Posterior vena cava (tissue), 2 donors: ENCODE data around the gene GAS6. TPM values are rescaled to one million over a fixed set of nuclear protein-coding genes. Genes with fewer than 3 reads are reported as not detected.

ENCODE experiments used
- DNase-seq: peaks from one replicate; pipeline ENCODE4 v3.0.0-alpha.2; 2020; ENCODE audit warnings: low spot score
- intact Hi-C, 2 donors: fragments of 100-400 bp; cut with DNase I; formaldehyde crosslinking; loops; one replicate each; pipeline versions ENCODE4 v1.14.1 to v1.14.2; 2022 to 2023
- total RNA-seq, 2 donors: library from RNA; stranded (reverse); fragmentation: NEBNext Ultra II Directional; extraction: Animal tissue kit (Norgen Biotek cat#: 25700); gene quantifications; one replicate each; pipeline ENCODE4 v1.2.1, GENCODE V29; 2021
- donor health status: DM: yes; HTN: yes; CAD: no.
- donor health status: DM: yes; HTN: yes; CAD: no.

Gene GAS6
- total RNA-seq, 2 donors from 2014 or later: 201 to 215 TPM

DNA sequence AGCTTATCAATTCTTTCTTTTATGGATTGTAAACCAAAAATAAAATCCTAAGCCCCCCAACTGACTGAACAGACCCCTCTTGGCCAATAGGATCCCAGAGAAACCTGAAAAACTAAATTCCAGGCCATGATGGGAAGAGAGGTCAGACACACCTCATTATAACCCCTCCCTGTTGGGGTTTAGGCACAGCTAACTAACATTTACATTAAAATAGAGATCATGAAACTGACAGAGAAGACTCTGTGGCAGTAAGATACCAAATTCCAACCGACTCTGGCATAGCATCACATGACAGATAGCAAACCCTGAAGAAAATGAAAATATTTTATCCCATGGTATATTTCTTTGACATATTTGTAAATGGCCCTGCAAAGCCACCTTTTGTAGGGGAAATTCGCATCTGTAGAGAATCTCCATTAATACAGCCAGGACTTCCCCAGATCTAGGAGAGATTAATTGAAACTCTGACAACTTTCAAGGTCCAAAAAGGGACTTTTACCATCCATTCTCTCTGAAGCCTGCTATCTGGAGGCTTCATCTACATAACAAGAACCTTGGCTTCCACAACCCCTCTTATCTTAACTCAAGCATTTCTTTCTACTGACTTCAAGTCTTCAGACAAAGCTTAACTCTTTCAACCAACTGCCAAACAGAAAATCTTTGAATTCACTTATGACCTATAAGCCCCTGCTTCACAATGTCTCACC is 27.1 kb upstream of the GAS6 start:
- intact Hi-C loops: no loop called here

GRCh38 chr13:113889467-113889866 is 25.6 kb upstream of the GAS6 start:
- no peak for DNase-seq
- intact Hi-C loops: no loop called here

More for the DNA sequence above, 27.1 kb upstream of the GAS6 start:
- no peak for DNase-seq

- intact Hi-C loops: no loop called here
- no peak for DNase-seq
Observed at GRCh38 chr13:113888701-113889330, 24.9 kb upstream of the GAS6 start.

GRCh38 chr13:113887700-113888201 is 23.9 kb upstream of the GAS6 start:
- intact Hi-C loops: no loop called here
- peak; percentile 58 for DNase-seq

GRCh38 chr13:113886561-113887112 is 22.8 kb upstream of the GAS6 start:
- no peak for DNase-seq
- intact Hi-C loops: no loop called here

DNA sequence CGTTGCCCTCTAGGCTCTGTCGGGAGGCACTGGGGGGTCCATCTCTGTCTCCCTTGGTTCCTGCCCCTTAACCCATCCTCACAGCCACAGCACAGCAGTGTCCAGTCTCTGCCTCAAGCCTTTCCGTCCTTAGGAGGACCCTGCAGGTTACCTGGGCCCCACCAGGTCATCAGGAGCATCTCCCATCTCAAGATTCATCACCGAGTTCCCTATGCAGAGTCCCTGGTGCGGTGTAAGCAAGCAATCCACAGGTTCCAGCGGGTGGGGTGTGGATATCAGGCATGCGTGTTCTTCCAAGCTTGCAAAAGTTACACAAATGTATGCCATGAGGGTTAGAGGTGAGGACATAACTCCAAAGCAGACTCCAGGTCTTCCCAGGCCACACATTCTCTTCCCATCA is 20.9 kb upstream of the GAS6 start:
- intact Hi-C loops: loop anchor here in 1 of 2 donors (1.0 kb wide), 1 partner anchor 40 kb away; no protein-coding TSS in a partner anchor
- no peak for DNase-seq

DNA sequence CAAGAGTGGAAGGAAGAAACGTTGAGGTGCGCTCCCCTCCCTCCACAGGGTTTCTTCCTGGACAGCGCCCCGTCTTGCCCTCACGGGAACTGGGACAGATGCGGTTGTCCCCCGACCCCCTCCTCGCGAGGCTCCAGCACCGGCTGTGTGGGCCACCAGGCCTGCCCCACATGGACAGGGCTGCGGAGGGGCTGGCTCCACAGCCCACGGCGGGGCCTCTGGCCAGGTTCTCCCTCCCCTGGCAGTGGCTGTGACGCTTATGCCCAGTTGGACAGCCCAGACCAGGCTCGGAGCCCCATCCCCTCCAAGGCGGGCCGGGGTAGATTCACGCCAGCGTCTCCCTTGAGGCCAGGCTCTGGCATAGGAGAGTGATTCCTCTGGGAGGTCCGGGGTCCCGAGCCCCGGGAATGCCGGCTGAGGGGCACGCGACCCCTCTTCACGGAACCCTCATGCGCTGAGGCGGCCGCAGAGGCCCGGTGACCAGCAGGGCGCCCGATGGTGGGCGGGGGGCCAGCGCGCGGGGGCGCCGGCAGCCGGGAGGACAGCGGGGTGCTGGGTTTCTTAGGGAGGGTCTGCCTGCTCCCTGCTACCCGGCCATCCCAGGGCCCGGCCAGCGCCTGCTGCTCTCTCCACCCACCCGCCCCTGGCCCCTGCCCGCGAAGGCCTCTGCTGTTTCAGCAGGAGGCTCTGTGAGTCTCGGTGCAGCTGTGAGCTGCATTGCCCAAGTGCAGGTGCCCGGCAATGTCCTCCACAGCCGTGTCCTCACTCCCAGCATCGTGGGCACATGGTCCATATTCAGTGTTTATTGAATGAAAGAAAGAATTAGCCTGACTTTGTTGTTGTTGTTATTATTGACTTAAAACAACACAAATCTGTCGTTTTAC is 20.3 kb upstream of the GAS6 start:
- peak; percentile 61 for DNase-seq
- intact Hi-C loops: loop anchor here in 1 of 2 donors (1.0 kb wide), 1 partner anchor 39 kb away; no protein-coding TSS in a partner anchor

DNA sequence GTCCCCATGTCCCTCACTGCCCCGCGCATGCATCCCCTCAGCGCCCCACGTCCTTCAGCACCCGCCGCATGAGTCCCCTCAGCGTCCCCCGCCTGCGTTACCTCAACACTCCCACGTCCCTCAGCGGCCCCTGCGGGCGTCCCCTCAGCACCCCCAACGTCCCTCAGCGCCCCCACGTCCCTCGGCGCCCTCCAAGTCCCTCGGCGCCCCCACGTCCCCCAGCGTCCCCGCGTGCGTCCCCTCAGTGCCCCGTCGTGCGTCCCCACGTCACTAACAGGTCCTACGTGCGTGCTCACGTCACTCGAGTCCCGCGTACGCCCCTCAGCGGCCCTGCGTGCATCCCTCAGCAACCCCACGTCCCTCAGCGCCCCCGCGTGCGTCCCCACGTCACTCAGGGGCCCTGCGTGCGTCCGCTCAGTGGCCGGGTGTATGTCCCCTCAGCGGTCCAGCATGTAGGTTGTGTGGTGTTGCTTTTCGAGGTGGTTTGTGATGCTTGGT is 19.5 kb upstream of the GAS6 start:
- intact Hi-C loops: no loop called here
- DNase-seq: peak; percentile 79

DNA sequence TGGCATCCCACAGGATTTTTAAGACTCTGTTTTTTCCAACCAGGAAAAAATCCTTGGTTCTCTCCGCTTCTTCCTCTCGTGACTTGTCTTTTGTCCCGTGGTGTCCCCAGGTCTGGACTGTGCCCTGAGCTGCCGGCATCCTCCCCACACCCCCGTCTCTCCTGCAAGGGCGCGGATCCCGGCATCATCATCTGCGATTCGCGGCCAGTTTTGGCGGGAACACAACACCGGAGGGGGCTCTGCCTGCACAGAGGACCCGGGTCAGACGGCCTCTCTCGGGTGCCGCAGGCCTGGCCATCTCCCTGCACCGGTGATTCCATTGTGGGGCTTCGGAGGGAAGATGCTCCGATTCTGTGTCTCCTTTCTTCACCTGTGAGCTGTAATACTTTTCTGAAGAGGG is 18.8 kb upstream of the GAS6 start:
- intact Hi-C loops: no loop called here
- peak; percentile 70 for DNase-seq

GRCh38 chr13:113882267-113882630 is 18.4 kb upstream of the GAS6 start:
- intact Hi-C loops: no loop called here

GRCh38 chr13:113881614-113882266 is 17.9 kb upstream of the GAS6 start:
- intact Hi-C loops: no loop called here
- DNase-seq: peak; percentile 38

More at GRCh38 chr13:113882267-113882630, 18.4 kb upstream of the GAS6 start:
- peak; percentile 81 for DNase-seq

GRCh38 chr13:113880651-113881611 is 17.1 kb upstream of the GAS6 start:
- DNase-seq: peak; percentile 80
- intact Hi-C loops: no loop called here

DNA sequence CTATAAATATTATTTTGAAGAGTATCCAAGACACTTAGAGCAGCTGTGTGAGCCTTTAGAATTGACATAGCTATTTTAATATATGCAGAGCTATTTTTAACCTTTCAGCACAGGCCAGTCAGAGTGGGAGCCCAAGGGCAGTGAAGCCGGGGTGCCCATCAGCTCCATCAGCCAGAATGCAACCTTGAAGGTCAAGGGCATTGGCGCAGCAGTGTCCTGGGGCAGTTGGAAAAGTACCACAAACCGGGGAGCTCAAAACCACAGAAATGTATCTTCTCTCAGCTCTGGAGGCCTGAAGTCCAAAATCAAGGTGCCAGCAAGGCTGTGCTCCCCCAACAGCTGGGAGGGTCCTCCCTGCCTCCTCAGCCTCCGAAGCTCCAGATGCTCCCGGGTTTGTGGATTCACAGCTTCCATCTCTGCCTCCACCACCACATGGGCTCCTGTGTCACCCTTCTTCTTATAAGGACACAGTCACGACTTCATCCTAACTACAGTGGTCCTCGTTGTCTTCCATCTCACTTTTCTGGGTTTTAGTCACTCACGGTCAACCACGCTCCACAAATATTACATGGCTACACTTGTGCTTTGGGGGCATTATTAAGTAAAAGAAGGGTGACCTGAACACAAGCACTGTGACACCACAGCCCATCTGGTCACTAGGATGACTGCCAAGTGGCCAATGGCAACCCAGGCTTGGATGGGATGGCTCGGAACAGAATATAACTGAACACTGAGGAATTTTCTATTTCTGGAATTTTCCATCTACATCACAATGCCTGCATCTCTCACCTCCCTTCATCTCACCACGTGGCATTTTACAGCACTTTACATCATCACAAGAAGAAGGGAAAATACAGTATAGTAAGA is 15.9 kb upstream of the GAS6 start:
- intact Hi-C loops: no loop called here
- peak; percentile 54 for DNase-seq

- intact Hi-C loops: no loop called here
Observed at GRCh38 chr13:113879017-113879416, 15.1 kb upstream of the GAS6 start.

GRCh38 chr13:113877149-113877990 is 13.5 kb upstream of the GAS6 start:
- DNase-seq: peak; percentile 61
- intact Hi-C loops: no loop called here

More at GRCh38 chr13:113879017-113879416, 15.1 kb upstream of the GAS6 start:
- no peak for DNase-seq
